ENCODE measurements around the gene C1QTNF6. TPM values are rescaled to one million over a fixed set of nuclear protein-coding genes. Genes with fewer than 3 reads are reported as not detected.
A peak's percentile ranks its signal among the peaks of the same experiment; 100 is the strongest.

C1QTNF6 gene
- total RNA-seq, 1 donor, result 11.9 TPM

GRCh38 chr22:37184816-37185541 lies 3.1 kb downstream of the C1QTNF6 start:
- peak; percentile 62 for DNase-seq (ENCODE audit: insufficient read length, low spot score, missing footprints)
- Histone ChIP-seq H2AFZ (ENCODE audit: low read length) (no peak overlapping the region), H3K27ac (ENCODE audit: low read depth, low read length) (no peak overlapping the region), H3K36me3 (ENCODE audit: insufficient read depth, low read length) (no peaks in the 10 kb centered on the region), H3K9me3 (ENCODE audit: low read depth, low read length) (no peaks in the 10 kb centered on the region), H3K4me2 (ENCODE audit: insufficient read depth, low read length) (no peak overlapping the region), H3K79me2 (ENCODE audit: insufficient read depth, low read length) (no peaks in the 10 kb centered on the region), H3K4me3 (ENCODE audit: insufficient read depth, low read length) (no peak overlapping the region), H3K27me3 (ENCODE audit: insufficient read depth, low read length) (no peaks in the 10 kb centered on the region), H3K4me1 (ENCODE audit: insufficient read depth, low read length) (peaks cover 34% of the 10 kb centered on the region), H4K20me1 (ENCODE audit: insufficient read depth, low read length) (no peaks in the 10 kb centered on the region)
- no peak for TF ChIP-seq CTCF (IDR thresholded peaks at IDR 0.05; ENCODE audit: extremely low read depth, low read depth, low read length)

GRCh38 chr22:37184380-37184755 lies 3.7 kb downstream of the C1QTNF6 start:
- peaks cover 28% of the 10 kb centered on the region for H3K4me1 ChIP-seq (ENCODE audit: insufficient read depth, low read length)
- no peak overlapping the region for H3K27ac ChIP-seq (ENCODE audit: low read depth, low read length)
- DNase-seq (ENCODE audit: insufficient read length, low spot score, missing footprints), result peak; percentile 55
- no peaks in the 10 kb centered on the region for H3K9me3 ChIP-seq (ENCODE audit: low read depth, low read length)
- no peaks in the 10 kb centered on the region for H3K27me3 ChIP-seq (ENCODE audit: insufficient read depth, low read length)
- H3K4me2 ChIP-seq (ENCODE audit: insufficient read depth, low read length), result no peak overlapping the region
- TF ChIP-seq CTCF (IDR thresholded peaks at IDR 0.05; ENCODE audit: extremely low read depth, low read depth, low read length), result no peak
- H3K4me3 ChIP-seq (ENCODE audit: insufficient read depth, low read length), result no peak overlapping the region
- H3K79me2 ChIP-seq (ENCODE audit: insufficient read depth, low read length), result no peaks in the 10 kb centered on the region
- H2AFZ ChIP-seq (ENCODE audit: low read length), result no peak overlapping the region
- no peaks in the 10 kb centered on the region for H4K20me1 ChIP-seq (ENCODE audit: insufficient read depth, low read length)
- no peaks in the 10 kb centered on the region for H3K36me3 ChIP-seq (ENCODE audit: insufficient read depth, low read length)

- peak; percentile 58 for DNase-seq (ENCODE audit: insufficient read length, low spot score, missing footprints)
These were observed 4.3 kb downstream of the C1QTNF6 start for GRCh38 chr22:37183432-37184379.

More at GRCh38 chr22:37183432-37184379, 4.3 kb downstream of the C1QTNF6 start:
- H3K9me3 ChIP-seq (ENCODE audit: low read depth, low read length), result no peaks in the 10 kb centered on the region
- TF ChIP-seq CTCF (IDR thresholded peaks at IDR 0.05; ENCODE audit: extremely low read depth, low read depth, low read length), result no peak
- no peaks in the 10 kb centered on the region for H3K79me2 ChIP-seq (ENCODE audit: insufficient read depth, low read length)
- no peak overlapping the region for H3K27ac ChIP-seq (ENCODE audit: low read depth, low read length)
- H3K4me2 ChIP-seq (ENCODE audit: insufficient read depth, low read length), result no peak overlapping the region
- no peaks in the 10 kb centered on the region for H3K27me3 ChIP-seq (ENCODE audit: insufficient read depth, low read length)
- no peak overlapping the region for H2AFZ ChIP-seq (ENCODE audit: low read length)
- H3K36me3 ChIP-seq (ENCODE audit: insufficient read depth, low read length), result no peaks in the 10 kb centered on the region
- no peaks in the 10 kb centered on the region for H4K20me1 ChIP-seq (ENCODE audit: insufficient read depth, low read length)
- no peak overlapping the region for H3K4me3 ChIP-seq (ENCODE audit: insufficient read depth, low read length)
- peaks cover 22% of the 10 kb centered on the region for H3K4me1 ChIP-seq (ENCODE audit: insufficient read depth, low read length)
